SH-SY5Y (cell line): ENCODE results near the gene KRT28.

ENCODE experiments used
- GATA2 ChIP-seq: IDR thresholded peaks from 2 replicates; pipeline ENCODE4 v1.6.1; 2011; ENCODE audit warnings: mild to moderate bottlenecking, low read depth, low read length
- GATA3 ChIP-seq: IDR thresholded peaks from 2 replicates; pipeline ENCODE4 v1.6.1; 2011; ENCODE audit warnings: low read depth, mild to moderate bottlenecking, low read length, moderate library complexity

DNA sequence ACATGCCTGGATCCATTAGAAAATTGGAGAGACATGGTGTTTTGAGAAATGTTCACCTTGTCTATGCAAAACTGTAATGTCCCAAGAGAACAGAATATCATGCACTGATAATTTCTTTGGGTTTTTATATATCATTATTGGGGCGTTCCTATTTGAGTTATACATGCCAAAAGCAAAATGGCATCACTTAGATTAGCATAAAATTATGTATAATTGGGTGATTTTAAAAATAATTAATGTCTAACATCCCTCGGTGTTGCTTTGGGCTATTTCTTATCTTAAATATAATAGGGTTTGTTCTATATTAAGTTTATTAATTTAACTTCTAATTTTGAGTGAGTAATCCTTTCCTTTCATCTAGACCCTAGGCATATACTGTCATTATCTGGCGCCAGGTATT lies at the start of gene KRT28:
- no peak for TF ChIP-seq GATA2
- no peak for TF ChIP-seq GATA3
